Trophoblast cell (in vitro differentiated cells and primary cell): ENCODE measurements around the gene DGKD.

Experiments used
- DNase-seq, 2 donors: peaks; one replicate each; pipeline ENCODE4 v3.0.0-alpha.2; 2016
- H2AFZ ChIP-seq: 2 replicates; pipeline ENCODE4 v1.6.1; 2013; ENCODE audit warnings: low read length, moderate library complexity, mild to moderate bottlenecking; ENCODE audit not compliant: insufficient read depth, poor library complexity
- H2AK5ac ChIP-seq: 2 replicates; pipeline ENCODE4 v1.6.1; 2013; ENCODE audit warnings: mild to moderate bottlenecking, low read length
- H2BK120ac ChIP-seq: 2 replicates; pipeline ENCODE4 v1.6.1; 2013; ENCODE audit warnings: low read length, mild to moderate bottlenecking, moderate library complexity; ENCODE audit not compliant: insufficient read depth, poor library complexity
- H2BK12ac ChIP-seq: 2 replicates; pipeline ENCODE4 v1.6.1; 2013; ENCODE audit warnings: mild to moderate bottlenecking, low read length, moderate library complexity
- H2BK5ac ChIP-seq: 2 replicates; pipeline ENCODE4 v1.6.1; 2013; ENCODE audit warnings: low read length, low read depth, moderate library complexity, mild to moderate bottlenecking; ENCODE audit not compliant: poor library complexity
- H3K14ac ChIP-seq: 2 replicates; pipeline ENCODE4 v1.6.1; 2013; ENCODE audit warnings: mild to moderate bottlenecking, low read length
- H3K18ac ChIP-seq: 2 replicates; pipeline ENCODE4 v1.6.1; 2013; ENCODE audit warnings: mild to moderate bottlenecking, low read length
- H3K23ac ChIP-seq: 2 replicates; pipeline ENCODE4 v1.6.1; 2013; ENCODE audit warnings: low read length
- H3K27ac ChIP-seq: 2 replicates; pipeline ENCODE4 v1.5.1; 2013; ENCODE audit warnings: low read depth, mild to moderate bottlenecking, inconsistent platforms, low read length, moderate library complexity
- H3K27me3 ChIP-seq: 2 replicates; pipeline ENCODE4 v1.6.1; 2013; ENCODE audit warnings: inconsistent platforms, mild to moderate bottlenecking, low read length, moderate library complexity; ENCODE audit not compliant: insufficient read depth
- H3K36me3 ChIP-seq, 2 experiments: 1 replicate in 1 of 2; 2 replicates in 1 of 2; pipeline ENCODE4 v1.6.1; 2013; ENCODE audit warnings: low read length in 2 of 2, mild to moderate bottlenecking in 2 of 2, moderate library complexity in 1 of 2; ENCODE audit not compliant: insufficient read depth in 2 of 2, control insufficient read depth in 1 of 2
- H3K4ac ChIP-seq: 2 replicates; pipeline ENCODE4 v1.6.1; 2013; ENCODE audit warnings: low read depth, mild to moderate bottlenecking, low read length, moderate library complexity
- H3K4me1 ChIP-seq, 2 experiments: 1 replicate in 1 of 2; 2 replicates in 1 of 2; pipeline ENCODE4 v1.6.1; 2013; ENCODE audit warnings: low read length in 2 of 2, mild to moderate bottlenecking in 2 of 2, moderate library complexity in 1 of 2; ENCODE audit not compliant: insufficient read depth in 2 of 2, control insufficient read depth in 1 of 2
- H3K4me2 ChIP-seq: 2 replicates; pipeline ENCODE4 v1.6.1; 2013; ENCODE audit warnings: inconsistent platforms, mild to moderate bottlenecking, low read length, moderate library complexity
- H3K4me3 ChIP-seq: 2 replicates; pipeline ENCODE4 v1.5.1; 2013; ENCODE audit warnings: mild to moderate bottlenecking, low read depth, low read length, inconsistent platforms
- H3K79me1 ChIP-seq: one replicate; pipeline ENCODE4 v1.6.1; 2013; ENCODE audit warnings: low read length
- H3K79me2 ChIP-seq: 2 replicates; pipeline ENCODE4 v1.6.1; 2013; ENCODE audit warnings: low read length, mild to moderate bottlenecking; ENCODE audit not compliant: control insufficient read depth, insufficient read depth, poor library complexity
- H3K9ac ChIP-seq: 2 replicates; pipeline ENCODE4 v1.6.1; 2013; ENCODE audit warnings: mild to moderate bottlenecking, low read length
- H3K9me3 ChIP-seq: 2 replicates; pipeline ENCODE4 v1.6.1; 2013; ENCODE audit warnings: low read depth, mild to moderate bottlenecking, control low read depth, inconsistent platforms, low read length; ENCODE audit not compliant: insufficient read depth
- H4K12ac ChIP-seq: 2 replicates; pipeline ENCODE4 v1.6.1; 2013; ENCODE audit warnings: low read depth, mild to moderate bottlenecking, low read length, moderate library complexity
- H4K8ac ChIP-seq: 2 replicates; pipeline ENCODE4 v1.6.1; 2013; ENCODE audit warnings: low read depth, mild to moderate bottlenecking, low read length, moderate library complexity
- H4K91ac ChIP-seq: one replicate; pipeline ENCODE4 v1.6.1; 2013; ENCODE audit warnings: low read depth, mild to moderate bottlenecking, low read length, moderate library complexity
- WGBS: extraction: QIAGEN DNeasy Blood & Tissue Kit; methylation state at CpG from one replicate; pipeline ENCODE4 v1.1.7; 2013; ENCODE audit warnings: missing lambda C conversion rate; ENCODE audit not compliant: insufficient read length, insufficient coverage; ENCODE audit errors: extremely low coverage; 5-methylcytosine and 5-hydroxymethylcytosine counted together

The DGKD gene

DNA sequence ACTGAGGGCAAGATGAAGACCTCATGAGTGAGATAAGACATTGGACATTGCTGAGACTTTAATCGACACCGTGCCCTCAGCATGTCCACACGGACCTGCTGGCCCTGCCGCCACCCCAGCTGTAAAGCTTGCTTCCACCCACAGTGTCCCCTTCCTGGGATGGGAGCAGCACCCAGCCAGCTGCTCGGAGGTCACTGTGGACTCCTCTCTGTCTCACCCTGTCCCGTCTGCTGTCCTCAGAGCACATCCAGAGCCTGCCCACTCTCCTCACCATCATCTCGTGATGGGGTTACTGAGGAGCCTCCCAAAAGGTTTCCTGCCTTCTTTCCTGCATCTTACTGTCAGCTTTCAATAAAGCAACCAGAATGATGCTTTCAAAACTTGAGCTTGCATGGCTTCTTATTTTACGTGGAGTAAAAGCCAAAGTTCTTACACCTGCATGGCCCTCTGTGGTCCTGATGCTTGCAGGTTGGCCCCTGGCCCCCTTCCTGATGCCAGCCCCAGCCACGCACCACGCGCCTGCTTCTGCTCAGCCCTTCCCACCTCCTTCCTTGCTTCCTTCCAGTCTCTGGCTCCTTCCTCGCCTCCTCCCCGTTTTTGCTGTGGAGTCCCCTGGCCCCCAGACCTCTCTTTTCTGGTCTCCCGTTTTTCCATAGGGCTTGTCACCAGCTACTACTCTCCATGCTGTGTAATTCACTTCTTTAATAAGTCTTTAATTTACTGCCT, 67.0 kb downstream of the DGKD start:
- Histone ChIP-seq H3K27ac (no peak overlapping the region), H3K4me3 (no peak overlapping the region), H2AK5ac (no peak overlapping the region), H3K27me3 (no peaks in the 10 kb centered on the region), H2BK12ac (no peak overlapping the region), H4K8ac (no peak overlapping the region), H2BK120ac (no peak overlapping the region), H3K23ac (no peak overlapping the region), H3K9ac (no peak overlapping the region), H3K79me2 (no peaks in the 10 kb centered on the region), H3K18ac (peak overlapping the region; percentile 8), H3K36me3 (peaks cover 0 to 3% of the 10 kb centered on the region in 2 experiments), H3K9me3 (no peaks in the 10 kb centered on the region), H2BK5ac (no peak overlapping the region), H4K12ac (no peak overlapping the region), H3K4me2 (no peak overlapping the region), H2AFZ (no peak overlapping the region), H3K79me1 (no peaks in the 10 kb centered on the region), H3K4ac (no peak overlapping the region), H3K4me1 (peaks cover 7 to 12% of the 10 kb centered on the region in 2 experiments), H3K14ac (no peak overlapping the region), H4K91ac (no peak overlapping the region)
- no peak for DNase-seq
- WGBS = no CpG with 5 or more reads among the region's 14 CpGs

DNA sequence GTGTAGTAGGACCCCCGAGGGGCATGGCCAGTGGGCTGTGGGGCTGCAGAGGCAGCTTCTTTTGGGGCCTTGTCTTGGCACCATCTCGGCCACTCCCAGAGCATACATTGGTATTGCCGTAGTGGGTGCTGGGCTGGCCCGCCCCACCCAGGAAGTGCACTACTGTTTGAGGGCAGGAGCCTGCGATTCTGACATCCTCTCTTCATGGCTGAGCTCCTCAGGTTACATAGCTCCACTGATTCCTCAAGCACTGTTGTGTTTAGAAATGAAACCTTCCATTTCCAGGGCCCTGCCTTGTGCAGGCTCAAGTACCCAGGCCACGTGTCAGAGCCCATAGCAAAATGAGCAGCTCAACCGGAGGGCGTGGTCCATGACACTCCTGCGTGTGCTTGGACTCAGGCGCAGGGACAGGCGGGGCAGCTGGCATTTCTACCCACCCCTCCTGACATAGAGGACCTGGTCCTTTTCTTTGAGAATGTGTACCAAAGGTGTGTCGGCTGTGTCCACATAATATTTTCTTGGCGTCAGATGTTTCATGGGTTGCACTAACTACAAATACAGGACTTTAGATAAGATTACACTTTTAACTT, 67.9 kb downstream of the DGKD start:
- Histone ChIP-seq H4K8ac (no peak overlapping the region), H2BK12ac (no peak overlapping the region), H3K4ac (no peak overlapping the region), H3K4me1 (peaks cover 7 to 12% of the 10 kb centered on the region in 2 experiments), H3K18ac (no peak overlapping the region), H2AK5ac (no peak overlapping the region), H4K91ac (no peak overlapping the region), H3K4me3 (no peak overlapping the region), H2BK5ac (no peak overlapping the region), H3K9me3 (no peaks in the 10 kb centered on the region), H3K23ac (no peak overlapping the region), H3K36me3 (peaks cover 0 to 3% of the 10 kb centered on the region in 2 experiments), H3K27ac (no peak overlapping the region), H3K79me2 (peaks cover 2% of the 10 kb centered on the region), H2BK120ac (no peak overlapping the region), H3K9ac (no peak overlapping the region), H3K79me1 (no peaks in the 10 kb centered on the region), H4K12ac (no peak overlapping the region), H2AFZ (no peak overlapping the region), H3K27me3 (no peaks in the 10 kb centered on the region), H3K4me2 (no peak overlapping the region), H3K14ac (no peak overlapping the region)
- DNase-seq = no peak
- WGBS = no CpG with 5 or more reads among the region's 13 CpGs

- no peak overlapping the region for H2BK5ac ChIP-seq
- WGBS = no CpG with 5 or more reads among the region's 12 CpGs
- H3K4me2 ChIP-seq = no peak overlapping the region
- no peak overlapping the region for H2AFZ ChIP-seq
- no peaks in the 10 kb centered on the region for H3K79me1 ChIP-seq
- no peak overlapping the region for H3K23ac ChIP-seq
- DNase-seq = no peak
- no peak overlapping the region for H3K4me3 ChIP-seq
- H3K27me3 ChIP-seq = no peaks in the 10 kb centered on the region
- H4K8ac ChIP-seq = no peak overlapping the region
- H3K9ac ChIP-seq = no peak overlapping the region
- no peak overlapping the region for H3K18ac ChIP-seq
- H3K4ac ChIP-seq = no peak overlapping the region
- peaks cover 2% of the 10 kb centered on the region for H3K79me2 ChIP-seq
- H3K14ac ChIP-seq = no peak overlapping the region
- H2BK120ac ChIP-seq = no peak overlapping the region
- H2AK5ac ChIP-seq = no peak overlapping the region
- H3K27ac ChIP-seq = no peak overlapping the region
- no peak overlapping the region for H2BK12ac ChIP-seq
- H4K91ac ChIP-seq = no peak overlapping the region
- H3K9me3 ChIP-seq = no peaks in the 10 kb centered on the region
- no peak overlapping the region for H4K12ac ChIP-seq
- H3K36me3 ChIP-seq = peaks cover 0 to 3% of the 10 kb centered on the region in 2 experiments
- H3K4me1 ChIP-seq = peaks cover 7 to 12% of the 10 kb centered on the region in 2 experiments
These were observed 68.6 kb downstream of the DGKD start for GRCh38 chr2:233422649-233423551.

- H3K9ac ChIP-seq = no peak overlapping the region
- H3K9me3 ChIP-seq = no peaks in the 10 kb centered on the region
- DNase-seq = no peak
- no peak overlapping the region for H3K18ac ChIP-seq
- H3K79me2 ChIP-seq = peaks cover 2% of the 10 kb centered on the region
- H4K91ac ChIP-seq = no peak overlapping the region
- H3K4ac ChIP-seq = no peak overlapping the region
- H3K4me3 ChIP-seq = no peak overlapping the region
- no peak overlapping the region for H3K14ac ChIP-seq
- no CpG with 5 or more reads among the region's 6 CpGs for WGBS
- H2AK5ac ChIP-seq = no peak overlapping the region
- H4K12ac ChIP-seq = no peak overlapping the region
- no peaks in the 10 kb centered on the region for H3K27me3 ChIP-seq
- H4K8ac ChIP-seq = no peak overlapping the region
- peaks cover 7 to 12% of the 10 kb centered on the region in 2 experiments for H3K4me1 ChIP-seq
- H2AFZ ChIP-seq = no peak overlapping the region
- H3K79me1 ChIP-seq = no peaks in the 10 kb centered on the region
- peaks cover 0 to 3% of the 10 kb centered on the region in 2 experiments for H3K36me3 ChIP-seq
- H3K23ac ChIP-seq = no peak overlapping the region
- H2BK120ac ChIP-seq = no peak overlapping the region
- H3K4me2 ChIP-seq = no peak overlapping the region
- no peak overlapping the region for H2BK12ac ChIP-seq
- no peak overlapping the region for H2BK5ac ChIP-seq
- no peak overlapping the region for H3K27ac ChIP-seq
These were observed 69.2 kb downstream of the DGKD start for GRCh38 chr2:233423552-233423860.
